ENCODE measurements around the gene SLC7A8.

DNA sequence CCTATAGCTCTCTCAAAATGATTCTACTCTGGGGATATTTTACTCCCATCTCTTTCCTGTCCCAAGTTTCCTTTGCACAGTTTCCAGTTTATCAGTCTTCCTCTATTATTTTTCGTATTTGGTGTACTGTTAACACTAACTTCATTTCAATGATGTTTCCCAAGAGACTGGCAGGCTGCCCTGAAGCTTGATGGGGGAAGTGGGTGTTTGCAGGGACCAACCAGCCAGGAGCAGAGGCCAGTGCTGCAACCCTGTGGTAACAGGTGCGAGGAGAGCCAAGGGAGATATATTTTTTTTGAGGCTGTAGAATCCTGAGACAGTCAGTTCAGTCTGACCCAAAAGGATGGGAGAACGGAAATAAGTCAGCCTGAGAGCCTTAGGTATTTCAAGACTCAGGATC is 52.6 kb downstream of the SLC7A8 start:
- TF ChIP-seq EP300 (IDR thresholded peaks at IDR 0.05; ENCODE audit: borderline replicate concordance) (no peak), EGR1 (IDR thresholded peaks at IDR 0.05) (no peak), TAF1 (IDR thresholded peaks at IDR 0.05; ENCODE audit: low read depth) (no peak), YY1 (IDR thresholded peaks at IDR 0.05; ENCODE audit: low read depth) (no peak), TCF12 (IDR thresholded peaks at IDR 0.05; ENCODE audit: low read depth) (no peak), RAD21 (IDR thresholded peaks at IDR 0.05; ENCODE audit: low read depth) (no peak), CEBPB (IDR thresholded peaks at IDR 0.05) (no peak), TEAD4 (IDR thresholded peaks at IDR 0.05) (no peak)
- TF ChIP-seq, protein P1, sequence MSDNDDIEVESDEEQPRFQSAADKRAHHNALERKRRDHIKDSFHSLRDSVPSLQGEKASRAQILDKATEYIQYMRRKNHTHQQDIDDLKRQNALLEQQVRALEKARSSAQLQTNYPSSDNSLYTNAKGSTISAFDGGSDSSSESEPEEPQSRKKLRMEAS (IDR thresholded peaks at IDR 0.05): no peak

Data from Ishikawa (cell line).